ENCODE data around the gene RFT1. TPM values are rescaled to one million over a fixed set of nuclear protein-coding genes. Genes with fewer than 3 reads are reported as not detected.

The RFT1 gene
- total RNA-seq, 1 donor from 2014 or later, result 15.5 TPM

DNA sequence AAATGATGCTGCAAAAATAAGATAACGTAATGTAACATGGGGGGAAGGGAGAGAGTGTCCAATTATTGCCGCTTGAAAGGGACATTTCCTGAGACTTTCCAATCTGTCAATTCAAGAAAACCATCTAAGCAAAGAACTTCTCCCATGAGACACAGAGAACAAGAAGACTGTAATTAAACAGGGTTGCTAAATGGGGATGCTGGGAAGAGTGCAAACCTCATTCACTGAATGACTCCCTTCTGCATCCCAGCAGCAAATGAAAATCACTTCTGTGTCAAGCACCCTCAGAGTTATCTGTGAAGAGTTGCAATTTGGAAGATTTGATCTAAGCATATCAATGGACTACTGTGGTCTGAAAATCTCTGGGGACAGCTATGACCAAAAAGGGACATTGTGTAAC, 3.6 kb downstream of the RFT1 start:
- peaks cover 21% of the 10 kb centered on the region for H3K36me3 ChIP-seq (ENCODE audit: control insufficient read depth, insufficient read depth, low read length)
- H3K4me3 ChIP-seq (ENCODE audit: low read depth, low read length), result no peak overlapping the region
- no peak for FAIRE-seq
- no peak for DNase-seq (ENCODE audit: low read depth)
- no peaks in the 10 kb centered on the region for H3K27me3 ChIP-seq (ENCODE audit: control insufficient read depth, insufficient read depth, low read length)
- TF ChIP-seq, protein P1, sequence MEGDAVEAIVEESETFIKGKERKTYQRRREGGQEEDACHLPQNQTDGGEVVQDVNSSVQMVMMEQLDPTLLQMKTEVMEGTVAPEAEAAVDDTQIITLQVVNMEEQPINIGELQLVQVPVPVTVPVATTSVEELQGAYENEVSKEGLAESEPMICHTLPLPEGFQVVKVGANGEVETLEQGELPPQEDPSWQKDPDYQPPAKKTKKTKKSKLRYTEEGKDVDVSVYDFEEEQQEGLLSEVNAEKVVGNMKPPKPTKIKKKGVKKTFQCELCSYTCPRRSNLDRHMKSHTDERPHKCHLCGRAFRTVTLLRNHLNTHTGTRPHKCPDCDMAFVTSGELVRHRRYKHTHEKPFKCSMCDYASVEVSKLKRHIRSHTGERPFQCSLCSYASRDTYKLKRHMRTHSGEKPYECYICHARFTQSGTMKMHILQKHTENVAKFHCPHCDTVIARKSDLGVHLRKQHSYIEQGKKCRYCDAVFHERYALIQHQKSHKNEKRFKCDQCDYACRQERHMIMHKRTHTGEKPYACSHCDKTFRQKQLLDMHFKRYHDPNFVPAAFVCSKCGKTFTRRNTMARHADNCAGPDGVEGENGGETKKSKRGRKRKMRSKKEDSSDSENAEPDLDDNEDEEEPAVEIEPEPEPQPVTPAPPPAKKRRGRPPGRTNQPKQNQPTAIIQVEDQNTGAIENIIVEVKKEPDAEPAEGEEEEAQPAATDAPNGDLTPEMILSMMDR (IDR thresholded peaks at IDR 0.05; ENCODE audit: insufficient read depth, low read length, severe bottlenecking), result no peak

DNA sequence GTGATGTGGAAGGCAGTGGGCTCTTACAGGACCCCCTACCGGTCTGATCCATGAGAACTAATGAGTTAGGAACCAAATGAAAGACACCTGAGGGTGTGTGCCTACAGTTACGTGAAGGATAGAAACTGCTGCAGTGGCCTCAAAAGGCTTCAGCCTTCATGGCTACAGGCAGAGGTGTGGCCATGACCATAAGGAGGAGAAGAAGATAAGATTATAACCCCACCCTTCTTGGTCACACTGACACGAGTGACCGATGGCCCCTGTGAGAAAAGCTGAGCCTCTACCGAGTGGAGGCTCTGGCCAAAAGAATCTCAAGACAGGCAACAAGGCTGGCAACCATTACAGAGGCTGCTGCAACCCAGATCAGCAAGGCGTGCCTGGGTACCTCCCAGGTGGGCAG, 6.3 kb downstream of the RFT1 start:
- Histone ChIP-seq H3K36me3 (ENCODE audit: control insufficient read depth, insufficient read depth, low read length) (peaks cover 39% of the 10 kb centered on the region), H3K4me3 (ENCODE audit: low read depth, low read length) (no peak overlapping the region), H3K27me3 (ENCODE audit: control insufficient read depth, insufficient read depth, low read length) (no peaks in the 10 kb centered on the region)
- TF ChIP-seq, protein P1 (IDR thresholded peaks at IDR 0.05; ENCODE audit: insufficient read depth, low read length, severe bottlenecking), result no peak
- FAIRE-seq, result no peak
- no peak for DNase-seq (ENCODE audit: low read depth)

DNA sequence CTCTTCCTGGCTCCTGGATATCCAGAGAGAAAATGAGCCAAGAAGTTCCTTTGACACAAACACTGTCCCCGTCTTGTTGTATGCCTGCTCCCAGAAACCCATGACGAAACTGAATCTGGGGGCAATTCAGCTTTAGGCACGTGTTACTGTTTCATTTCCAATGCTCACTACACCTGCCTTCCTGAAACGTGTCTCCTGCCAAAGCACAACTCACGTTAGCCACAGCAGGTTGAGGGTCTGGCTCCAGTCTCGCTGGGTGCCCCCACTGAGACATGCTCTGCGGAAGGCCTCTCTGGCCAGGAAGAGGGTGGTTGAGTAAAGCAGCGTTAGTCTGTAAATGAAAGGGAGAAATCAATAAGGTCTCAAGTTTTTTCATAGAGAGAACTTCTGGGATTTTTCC, 6.7 kb downstream of the RFT1 start:
- DNase-seq (ENCODE audit: low read depth) (no peak), FAIRE-seq (no peak)
- peaks cover 40% of the 10 kb centered on the region for H3K36me3 ChIP-seq (ENCODE audit: control insufficient read depth, insufficient read depth, low read length)
- no peaks in the 10 kb centered on the region for H3K27me3 ChIP-seq (ENCODE audit: control insufficient read depth, insufficient read depth, low read length)
- H3K4me3 ChIP-seq (ENCODE audit: low read depth, low read length), result no peak overlapping the region
- TF ChIP-seq, protein P1 (IDR thresholded peaks at IDR 0.05; ENCODE audit: insufficient read depth, low read length, severe bottlenecking), result no peak

DNA sequence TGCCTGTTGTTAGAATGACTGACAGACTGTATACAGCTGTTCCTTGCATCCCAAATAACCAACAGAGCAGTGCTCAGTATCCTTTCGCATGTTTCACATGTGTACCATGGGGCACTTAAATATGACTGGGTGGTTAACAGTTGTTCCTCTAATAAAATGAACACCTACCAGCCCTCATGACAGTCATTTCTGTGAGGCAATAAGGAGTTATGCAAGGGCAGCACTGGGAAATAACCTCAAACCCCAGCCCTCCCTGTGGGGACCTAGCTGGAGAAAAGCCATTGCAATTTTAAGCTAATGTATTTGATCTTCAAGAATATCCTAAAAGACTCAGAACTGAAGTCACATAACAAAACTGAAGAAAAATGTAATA, 7.3 kb downstream of the RFT1 start:
- peaks cover 44% of the 10 kb centered on the region for H3K36me3 ChIP-seq (ENCODE audit: control insufficient read depth, insufficient read depth, low read length)
- TF ChIP-seq, protein P1 (IDR thresholded peaks at IDR 0.05; ENCODE audit: insufficient read depth, low read length, severe bottlenecking), result no peak
- FAIRE-seq (no peak), DNase-seq (ENCODE audit: low read depth) (no peak)
- no peak overlapping the region for H3K4me3 ChIP-seq (ENCODE audit: low read depth, low read length)
- no peaks in the 10 kb centered on the region for H3K27me3 ChIP-seq (ENCODE audit: control insufficient read depth, insufficient read depth, low read length)

GRCh38 chr3:53122255-53122932, 7.8 kb downstream of the RFT1 start:
- H3K36me3 ChIP-seq (ENCODE audit: control insufficient read depth, insufficient read depth, low read length), result peaks cover 45% of the 10 kb centered on the region
- FAIRE-seq, result no peak

More at GRCh38 chr3:53122255-53122932, 7.8 kb downstream of the RFT1 start:
- no peak for DNase-seq (ENCODE audit: low read depth)
- TF ChIP-seq, protein P1 (IDR thresholded peaks at IDR 0.05; ENCODE audit: insufficient read depth, low read length, severe bottlenecking), result no peak
- Histone ChIP-seq H3K27me3 (ENCODE audit: control insufficient read depth, insufficient read depth, low read length) (no peaks in the 10 kb centered on the region), H3K4me3 (ENCODE audit: low read depth, low read length) (no peak overlapping the region)
